Suppressor macrophage treated with lipopolysaccharide for 1 hour (primary cell): ENCODE data around the gene CLEC20A.

Experiments
- DNase-seq, 3 donors: peaks; one replicate each; pipeline ENCODE4 v3.0.0-alpha.2; 2020 to 2022

The CLEC20A gene

DNA sequence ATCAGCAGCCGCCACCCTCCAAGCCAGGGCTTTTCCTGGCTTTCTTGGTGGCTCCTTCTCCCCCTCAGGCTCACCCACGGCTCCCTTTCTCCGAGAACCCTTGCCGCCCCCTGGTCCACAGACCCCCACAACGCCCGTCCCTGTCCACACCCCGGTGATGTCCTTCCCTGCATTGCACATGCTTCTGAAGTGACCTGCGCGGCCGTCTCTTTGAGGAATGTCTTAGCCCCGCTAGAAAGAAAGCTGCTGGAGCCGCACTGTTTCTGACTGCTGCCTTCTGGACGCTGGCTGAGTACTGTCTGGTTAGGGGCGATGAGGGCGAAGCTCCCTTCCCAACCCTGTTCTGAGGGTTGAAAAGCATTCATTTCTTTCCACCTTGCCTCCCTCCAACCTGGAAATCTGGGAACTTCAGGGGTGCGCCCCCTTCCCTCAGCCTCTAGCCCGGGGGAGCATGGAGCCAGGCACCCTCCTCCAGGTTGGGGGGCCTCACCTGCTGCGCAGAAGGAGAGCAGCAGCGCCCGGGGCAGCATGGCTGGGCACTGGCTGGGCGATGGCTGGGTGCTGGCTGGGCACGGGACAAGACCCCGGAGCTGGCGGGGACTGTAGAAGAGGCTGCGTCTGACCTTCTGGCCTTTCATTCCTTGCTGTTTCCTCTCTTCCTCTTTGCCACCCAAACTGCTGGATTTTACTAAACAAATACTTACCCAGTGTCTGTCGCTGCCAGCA, at the start of gene CLEC20A:
TSS of gene CLEC20A (minus strand) at position 555 of the 726 bp plus-strand sequence. CDS start at position 530, 25 bp downstream.
- no peak for DNase-seq

DNA sequence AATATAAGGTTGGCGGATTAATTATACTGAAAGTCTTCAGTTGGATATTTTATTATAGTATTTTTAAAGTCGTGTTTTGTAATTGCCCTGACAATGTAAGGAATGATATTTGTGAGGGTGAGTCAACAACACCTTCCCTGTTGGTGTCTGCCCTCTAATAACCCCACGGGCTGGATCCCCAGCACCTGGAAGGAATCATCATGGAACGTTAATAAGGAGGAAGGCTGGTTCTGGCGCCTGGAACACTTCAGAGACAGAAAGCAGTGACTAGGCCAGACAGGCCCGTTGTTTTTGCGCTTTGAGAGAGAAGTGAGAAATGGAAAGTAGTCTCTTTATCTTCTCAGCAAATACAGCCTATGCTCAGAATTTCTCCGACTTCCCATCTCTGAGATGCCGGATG, 47.8 kb upstream of the CLEC20A start:
- DNase-seq = no peak

DNA sequence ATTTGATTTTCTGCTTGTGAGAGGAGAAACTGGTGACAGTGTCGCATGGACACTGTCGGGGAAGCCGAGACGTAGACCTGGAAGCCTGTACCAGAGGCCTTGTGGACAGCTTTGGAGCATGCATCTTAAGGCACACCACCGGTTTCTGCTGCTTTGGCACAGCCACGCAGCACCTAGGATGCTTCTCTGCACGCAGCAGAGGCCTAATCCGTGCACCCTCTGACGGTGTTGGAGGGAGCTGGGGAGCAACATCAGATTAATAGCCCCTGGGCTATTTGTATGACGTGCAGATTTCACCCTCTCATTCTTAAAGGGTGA, 46.5 kb upstream of the CLEC20A start:
- DNase-seq = no peak

DNA sequence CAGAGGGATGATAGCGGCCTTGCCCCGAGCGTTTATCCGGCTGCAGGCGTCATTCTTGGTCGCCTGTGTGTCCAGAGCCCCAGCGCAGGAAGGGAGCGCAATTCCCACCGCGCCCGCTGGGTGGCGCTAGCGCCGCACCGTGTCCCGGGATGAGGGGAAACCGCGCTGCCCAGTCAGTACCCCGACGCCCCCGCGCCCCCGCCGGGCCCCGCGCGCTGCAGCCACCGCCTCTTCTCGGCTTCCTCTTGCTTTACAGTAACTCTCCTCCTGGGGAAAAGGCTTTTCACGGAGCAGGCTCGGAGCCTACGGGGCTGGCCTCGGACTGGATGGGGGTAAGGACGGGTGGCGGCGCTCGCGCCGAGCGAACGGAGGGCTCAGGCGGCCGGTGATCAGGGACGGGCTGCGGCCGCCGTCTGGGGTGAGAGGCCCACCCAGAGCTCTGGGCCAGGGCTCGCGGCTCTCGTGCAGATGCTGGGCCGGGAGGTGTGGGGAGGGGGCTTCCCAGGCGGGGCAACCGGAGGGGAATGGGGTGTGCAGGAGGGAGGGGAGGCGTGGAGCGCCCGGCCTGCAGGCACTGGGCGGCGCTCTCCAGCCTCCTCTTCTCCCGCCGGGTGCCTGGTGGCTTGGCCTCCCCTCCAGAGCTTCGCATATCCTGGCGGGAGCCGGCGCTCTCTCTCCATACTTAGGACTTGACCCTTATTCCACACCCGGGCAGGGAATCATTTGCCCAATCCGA, 46.0 kb upstream of the CLEC20A start:
- peak; percentile 95 for DNase-seq

DNA sequence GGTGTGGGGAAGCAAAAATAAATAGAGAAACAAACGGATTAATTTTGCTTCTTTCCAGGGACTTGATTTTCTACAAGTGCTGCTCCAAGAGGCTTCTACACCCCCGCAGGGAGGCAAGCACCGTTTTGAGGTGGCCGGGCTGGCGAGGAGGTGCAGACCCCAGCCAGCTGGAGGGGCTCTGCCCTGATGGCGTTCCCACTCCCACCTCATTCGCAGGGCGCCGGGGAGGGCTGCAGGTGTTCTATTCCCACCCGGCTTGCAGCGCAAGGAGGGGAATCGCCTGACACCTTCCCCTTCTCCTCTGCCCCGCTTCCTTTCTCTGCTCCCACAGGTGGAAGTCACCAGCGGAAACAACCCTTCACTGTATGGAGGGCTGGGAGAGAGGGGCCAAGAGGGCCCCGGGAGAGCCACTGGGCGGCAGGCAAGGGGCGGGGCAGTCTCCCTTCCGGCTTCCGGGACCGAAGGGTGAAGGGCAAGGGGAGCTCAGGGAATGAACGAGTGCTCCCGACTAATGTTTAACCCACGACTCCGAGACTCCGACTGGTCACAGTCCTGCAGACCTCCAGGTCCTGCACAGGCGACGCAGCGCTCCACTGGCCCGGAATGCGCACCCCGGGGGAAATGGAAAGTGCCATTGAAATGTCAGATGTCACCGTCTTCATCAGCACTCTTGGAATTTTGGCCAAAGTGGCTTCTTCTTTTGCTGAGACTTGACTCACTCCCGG, 45.2 kb upstream of the CLEC20A start:
- DNase-seq = peak in 2 of 3 donors; percentile 46 to 65

DNA sequence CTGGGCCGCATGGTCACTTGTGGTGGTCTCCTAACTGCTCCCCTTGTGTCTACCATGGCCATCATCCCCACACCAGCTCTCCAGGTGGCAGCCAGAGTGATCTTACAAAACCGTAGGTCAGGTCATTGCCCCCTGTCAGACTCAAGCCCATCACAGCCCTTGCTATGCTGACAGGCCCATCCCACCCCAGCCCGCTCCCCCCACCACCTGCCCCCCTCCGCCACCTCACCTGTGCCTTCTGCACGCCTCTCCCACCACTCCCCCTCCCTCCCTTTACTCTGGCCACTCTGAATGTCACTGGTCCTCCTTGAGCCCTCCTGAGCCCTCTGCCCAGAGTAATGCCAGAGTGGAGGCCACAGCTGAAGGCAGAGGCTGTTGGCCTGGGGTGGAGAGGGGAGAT, 44.6 kb upstream of the CLEC20A start:
- DNase-seq = no peak

DNA sequence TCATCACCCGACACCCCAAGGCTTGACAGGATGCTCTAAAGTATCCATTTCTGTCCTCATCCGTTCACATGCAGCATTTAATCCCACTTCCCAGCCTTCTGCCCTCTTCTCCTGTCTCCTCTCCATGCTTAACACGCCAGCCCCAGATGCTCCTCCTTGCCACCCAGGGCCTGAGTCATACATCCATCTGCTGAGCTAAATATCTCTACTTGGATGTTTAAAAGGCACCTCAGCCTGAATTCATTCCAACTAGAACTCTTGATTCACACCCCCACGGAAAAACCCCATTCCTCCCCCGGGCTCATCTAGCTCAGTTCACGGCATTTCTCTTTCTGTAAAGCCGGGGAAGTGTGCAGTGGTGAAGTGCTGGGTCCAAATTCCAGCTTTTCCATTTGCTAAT, 43.9 kb upstream of the CLEC20A start:
- peak; percentile 34 to 70 (median 66) for DNase-seq

DNA sequence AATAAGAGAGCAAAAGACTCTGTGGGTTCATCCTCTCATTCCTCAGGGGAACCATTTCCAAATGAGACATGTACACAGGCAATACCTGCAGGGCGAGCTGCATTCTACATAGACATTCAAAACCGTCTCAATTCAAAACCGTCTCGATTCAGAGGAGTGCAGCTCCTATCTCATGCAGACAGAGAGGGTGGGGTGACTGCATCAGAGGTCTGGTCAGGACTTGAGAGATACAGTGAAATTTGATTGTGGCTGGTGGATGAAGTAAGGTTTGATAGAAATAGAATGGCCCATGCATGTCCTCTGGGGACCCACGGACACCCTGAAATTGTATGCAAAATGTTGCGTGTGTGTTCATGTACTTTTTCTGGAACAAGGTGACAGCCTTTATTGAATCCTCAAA, 43.4 kb upstream of the CLEC20A start:
- no peak for DNase-seq

DNA sequence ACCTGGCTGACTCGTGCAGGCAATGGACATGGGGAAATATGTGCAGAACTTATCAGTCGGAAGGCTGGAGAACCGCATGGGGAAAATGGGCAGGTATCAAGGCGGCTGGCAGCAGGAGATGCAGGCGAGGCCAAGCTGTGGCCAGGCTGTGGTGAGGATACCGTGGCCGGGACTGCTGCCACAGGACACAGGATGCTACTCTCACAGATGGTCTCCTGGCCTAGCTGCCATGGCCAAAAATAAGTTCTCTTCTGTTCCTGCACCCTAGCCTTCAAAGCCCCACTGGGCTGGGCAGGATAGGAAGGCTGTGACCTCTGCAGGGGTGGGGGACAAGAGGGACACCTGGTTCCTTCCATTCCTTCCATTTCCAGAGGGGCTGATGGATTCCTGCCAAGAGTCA, 42.5 kb upstream of the CLEC20A start:
- DNase-seq = no peak

DNA sequence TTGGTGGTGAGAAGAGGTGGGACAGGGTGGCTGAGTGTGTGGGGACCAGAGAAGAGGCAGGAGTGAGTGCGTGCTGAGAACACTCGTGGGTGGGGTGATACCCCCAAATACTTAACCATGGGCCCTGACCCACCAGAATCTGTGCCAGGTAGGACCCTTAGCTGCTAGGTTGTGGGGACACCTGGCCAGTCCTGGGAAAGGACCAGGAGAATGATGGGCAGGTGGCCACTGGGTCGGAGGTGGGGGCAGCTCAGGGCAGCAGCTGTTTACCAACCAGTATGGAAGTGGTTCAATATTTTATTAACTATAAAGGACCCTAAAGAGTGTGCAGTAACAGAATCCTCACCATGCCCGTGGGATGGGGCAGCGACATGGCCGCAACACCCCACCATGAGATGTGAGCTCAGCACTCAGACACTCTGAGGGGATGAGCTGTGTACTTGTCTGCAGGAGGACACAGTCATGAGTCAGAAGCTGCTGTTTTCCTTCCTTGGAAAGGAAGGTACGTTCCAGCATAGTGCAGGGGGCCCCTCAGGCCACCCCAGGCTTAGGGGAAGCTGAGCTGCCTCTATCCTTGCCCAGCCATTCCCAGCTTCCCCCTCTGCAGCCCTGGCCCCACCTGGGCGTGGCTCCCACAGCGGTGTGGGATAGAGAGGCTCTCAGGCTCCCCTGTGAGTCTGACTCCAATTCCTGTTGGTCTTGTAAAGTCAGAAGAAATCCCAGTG, 41.6 kb upstream of the CLEC20A start:
- no peak for DNase-seq

DNA sequence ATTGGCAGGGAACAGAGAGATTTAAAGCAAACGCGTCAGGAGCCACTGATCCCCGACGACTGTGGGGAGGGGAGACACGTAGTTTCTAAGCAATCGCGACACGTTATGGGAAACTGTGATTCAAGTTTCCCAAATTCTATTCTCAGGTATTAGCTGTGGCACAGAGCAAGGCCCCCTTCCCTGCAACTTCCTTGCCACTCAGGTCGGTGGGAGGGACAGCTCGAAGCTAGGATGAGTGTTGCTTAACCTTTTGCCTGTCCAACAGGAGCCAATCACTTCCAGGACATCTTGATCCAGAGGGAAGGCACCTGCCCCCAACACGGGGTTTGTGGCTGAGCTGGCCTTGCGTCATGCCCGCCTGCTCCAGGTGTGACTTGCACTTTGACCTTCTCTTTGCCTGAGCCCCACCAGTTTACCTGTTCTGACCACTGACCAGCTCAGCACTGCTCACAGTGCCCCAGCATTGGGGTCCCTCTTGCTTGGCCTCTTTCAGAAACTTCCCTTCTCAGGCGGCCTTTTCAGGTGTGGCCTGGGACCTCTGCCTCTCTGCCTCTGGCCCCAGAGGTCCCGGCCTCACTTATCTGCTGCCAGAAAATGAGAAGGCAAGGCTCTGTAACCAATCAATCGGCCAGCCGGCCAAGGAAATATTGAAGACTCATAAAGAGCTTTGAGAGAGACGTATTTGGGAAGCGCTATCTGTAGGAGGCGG, 40.8 kb upstream of the CLEC20A start:
- DNase-seq = no peak

DNA sequence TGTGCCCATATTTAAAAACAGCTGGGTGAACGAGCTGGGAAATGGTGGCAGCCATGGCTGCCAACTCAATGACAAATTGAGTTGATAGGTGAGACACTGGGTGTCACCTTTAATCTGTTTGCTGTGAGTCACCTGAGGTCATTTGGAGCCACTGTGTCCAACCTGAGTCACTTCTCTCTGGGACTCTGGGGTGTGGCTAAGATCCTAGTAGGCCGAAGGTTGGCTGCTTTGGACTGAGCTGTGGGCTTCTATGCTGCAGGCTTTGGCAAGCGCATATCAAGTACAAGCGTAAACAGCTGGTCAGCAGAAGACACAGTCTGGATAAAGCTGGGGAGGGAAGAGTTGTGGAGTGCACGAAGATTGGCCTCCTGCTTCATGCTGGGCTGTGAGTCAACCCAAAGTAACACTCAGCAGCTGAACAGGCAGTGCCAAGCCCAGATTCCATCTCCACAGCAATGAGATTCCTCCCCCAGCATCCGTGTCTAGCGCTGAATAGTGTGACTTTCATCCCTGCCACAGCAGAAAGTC, 40.1 kb upstream of the CLEC20A start:
- no peak for DNase-seq

DNA sequence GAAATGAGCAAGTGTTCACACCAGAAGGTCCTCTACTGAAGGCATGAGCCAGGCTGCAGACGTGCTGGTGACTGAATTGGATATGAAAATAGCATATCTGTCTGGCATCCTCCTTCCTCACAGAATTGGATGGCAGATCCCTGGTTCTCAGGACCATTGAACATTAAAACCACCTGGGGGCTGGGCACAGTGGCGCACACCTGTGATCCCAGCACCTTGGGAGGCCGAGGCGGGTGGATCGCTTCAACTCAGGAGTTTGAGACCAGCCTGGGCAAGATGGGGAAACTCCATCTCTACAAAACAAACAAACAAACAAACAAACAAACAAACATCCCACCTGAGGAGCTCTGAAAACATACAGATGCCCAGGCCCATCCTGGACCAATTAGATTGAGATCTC, 39.6 kb upstream of the CLEC20A start:
- DNase-seq = no peak

DNA sequence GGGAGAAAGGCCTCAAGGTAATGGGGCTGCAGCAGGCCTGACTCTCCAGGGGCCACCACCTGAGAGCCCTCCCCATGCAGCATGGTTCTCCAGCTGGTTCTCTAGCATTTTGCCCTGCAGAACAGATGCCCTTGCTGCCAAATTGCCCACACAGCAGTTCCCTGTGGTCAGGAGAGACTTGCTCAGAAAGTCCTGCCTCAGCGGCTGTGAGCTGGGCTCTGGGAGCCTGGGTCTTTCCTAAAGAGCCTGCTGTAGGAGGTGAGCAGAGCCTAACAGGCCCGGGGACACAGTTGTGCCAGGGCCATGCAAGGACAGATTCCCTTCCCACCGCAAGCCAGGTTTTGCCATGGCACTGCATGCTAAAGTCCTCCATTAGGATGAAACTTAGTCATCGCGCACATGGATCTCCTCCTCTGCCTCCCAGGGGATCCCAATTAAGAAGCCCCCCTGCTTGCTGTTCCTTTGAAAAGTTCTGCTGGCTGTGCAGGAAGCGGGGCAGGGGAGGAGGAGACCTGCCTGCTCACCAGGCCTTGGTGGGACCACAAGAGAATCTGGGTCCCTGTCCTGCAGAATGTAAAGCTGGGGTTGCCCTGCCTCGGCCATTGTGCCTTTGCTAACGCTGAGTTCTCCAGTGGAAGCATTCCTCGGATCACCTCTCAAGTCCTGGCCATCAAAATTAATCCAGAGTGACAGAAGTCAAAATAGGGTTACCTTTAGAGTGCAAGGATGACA, 37.5 kb upstream of the CLEC20A start:
- DNase-seq = no peak

DNA sequence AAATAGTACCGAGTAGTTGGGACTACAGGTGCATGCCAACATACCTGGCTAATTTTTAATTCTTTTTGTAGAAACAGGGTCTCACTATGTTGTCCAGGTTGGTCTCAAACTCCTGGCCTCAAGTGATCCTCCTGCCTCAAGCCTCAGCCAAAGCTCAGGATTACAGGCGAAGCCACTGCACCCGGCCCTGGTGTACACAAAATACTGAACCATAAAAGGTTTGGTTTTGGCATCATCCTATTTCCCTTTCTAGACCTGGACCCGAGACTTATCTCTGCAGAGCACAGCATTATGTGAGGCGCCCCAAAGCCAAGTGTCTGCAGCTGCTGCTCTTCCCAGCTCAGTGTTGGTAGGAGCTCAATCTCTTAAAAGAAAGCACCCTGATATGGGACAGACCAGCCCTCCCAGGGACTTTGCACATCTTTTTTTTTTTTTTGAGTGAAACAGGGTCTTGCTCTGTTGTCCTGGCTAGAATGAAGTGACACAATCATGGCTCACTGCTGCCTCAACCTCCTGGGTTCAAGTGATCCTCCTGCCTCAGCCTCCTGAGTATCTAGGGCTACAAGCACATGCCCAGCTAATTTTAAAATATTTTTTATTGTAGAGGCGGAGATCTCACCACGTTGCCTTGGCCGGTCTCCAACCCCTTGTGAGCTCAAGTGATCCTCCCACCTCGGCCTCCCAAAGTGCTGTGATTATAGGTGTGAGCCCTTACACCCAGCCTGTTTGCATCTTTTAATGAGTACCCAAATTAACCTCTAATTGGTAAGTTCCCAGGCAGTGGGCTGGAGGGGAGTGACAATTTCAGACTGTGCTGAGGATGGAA, 36.6 kb upstream of the CLEC20A start:
- DNase-seq = no peak

DNA sequence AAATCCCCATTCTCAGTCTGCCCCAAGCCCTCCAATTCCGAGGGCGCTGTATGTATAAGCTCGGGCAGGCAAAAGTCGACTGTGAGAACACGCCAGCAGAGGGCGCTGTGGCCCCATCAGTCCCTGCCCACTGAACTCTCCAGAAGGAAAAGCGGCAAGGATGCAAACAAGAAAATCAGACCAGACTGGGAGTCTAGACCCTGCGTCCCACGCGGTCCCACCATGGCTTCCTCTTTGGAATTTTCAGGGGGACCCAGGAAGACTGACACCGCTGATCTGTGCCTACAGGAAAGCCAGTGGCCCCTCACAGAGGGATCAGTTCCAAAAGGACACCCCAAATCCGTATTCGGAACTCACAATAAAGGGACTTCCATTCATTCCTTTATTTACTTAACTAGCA, 35.6 kb upstream of the CLEC20A start:
- DNase-seq = peak; percentile 81 to 90 (median 89)

DNA sequence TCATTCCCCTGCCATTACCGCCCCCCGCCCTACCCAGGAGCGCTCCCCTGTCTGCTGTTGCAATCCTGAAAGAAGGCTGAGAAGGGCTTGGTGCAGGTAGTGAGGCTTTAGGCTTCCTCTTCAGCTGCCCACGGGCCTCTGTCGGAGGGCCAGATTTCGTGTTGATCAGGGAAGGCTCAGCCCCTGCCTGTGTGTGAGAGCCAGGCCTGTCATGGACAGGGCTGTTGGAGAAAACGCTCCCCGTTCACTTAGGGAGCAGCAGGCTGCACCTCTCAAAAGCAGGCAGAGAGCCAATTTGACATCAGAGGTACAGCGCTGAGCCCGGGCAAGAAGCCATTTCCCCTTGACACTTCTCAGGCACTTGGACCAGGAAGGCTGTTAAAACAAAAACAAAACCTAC, 35.1 kb upstream of the CLEC20A start:
- no peak for DNase-seq

DNA sequence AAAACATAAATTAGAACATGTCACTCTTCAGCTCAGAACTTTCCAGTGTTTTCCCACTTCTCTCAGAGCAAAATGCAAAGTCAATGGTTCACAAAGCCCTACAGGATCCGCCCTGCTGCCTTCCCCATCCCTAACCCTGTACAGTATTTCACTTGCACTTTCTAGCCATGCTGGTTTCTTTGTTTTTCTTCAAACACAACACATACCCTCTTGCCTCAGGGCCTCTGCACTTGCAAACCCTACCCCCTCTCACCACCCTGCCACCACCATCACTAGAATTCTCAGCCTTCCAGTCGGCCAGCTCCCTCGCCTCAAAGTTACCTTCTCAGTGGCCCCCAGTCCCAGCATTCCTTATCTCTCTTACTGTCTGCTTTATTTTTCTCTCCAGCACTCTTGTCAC, 33.7 kb upstream of the CLEC20A start:
- DNase-seq = no peak

DNA sequence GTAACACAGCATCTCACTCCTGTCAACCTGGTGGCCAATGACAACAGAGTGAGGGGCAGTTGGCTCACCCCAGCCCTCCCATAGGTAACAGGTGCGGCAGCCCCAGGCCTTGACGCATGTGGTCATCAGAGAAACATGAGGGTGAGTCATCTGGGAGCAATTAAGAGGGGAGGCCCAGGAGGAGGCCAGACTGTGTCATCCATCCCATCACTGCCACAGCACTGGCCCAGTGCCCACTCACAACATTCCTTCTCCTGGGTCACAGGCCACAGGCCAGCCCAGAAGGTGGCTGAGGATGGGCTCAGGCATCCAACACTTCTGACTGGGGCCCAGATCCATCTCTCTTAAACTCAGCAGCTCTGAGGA, 33.3 kb upstream of the CLEC20A start:
- no peak for DNase-seq

DNA sequence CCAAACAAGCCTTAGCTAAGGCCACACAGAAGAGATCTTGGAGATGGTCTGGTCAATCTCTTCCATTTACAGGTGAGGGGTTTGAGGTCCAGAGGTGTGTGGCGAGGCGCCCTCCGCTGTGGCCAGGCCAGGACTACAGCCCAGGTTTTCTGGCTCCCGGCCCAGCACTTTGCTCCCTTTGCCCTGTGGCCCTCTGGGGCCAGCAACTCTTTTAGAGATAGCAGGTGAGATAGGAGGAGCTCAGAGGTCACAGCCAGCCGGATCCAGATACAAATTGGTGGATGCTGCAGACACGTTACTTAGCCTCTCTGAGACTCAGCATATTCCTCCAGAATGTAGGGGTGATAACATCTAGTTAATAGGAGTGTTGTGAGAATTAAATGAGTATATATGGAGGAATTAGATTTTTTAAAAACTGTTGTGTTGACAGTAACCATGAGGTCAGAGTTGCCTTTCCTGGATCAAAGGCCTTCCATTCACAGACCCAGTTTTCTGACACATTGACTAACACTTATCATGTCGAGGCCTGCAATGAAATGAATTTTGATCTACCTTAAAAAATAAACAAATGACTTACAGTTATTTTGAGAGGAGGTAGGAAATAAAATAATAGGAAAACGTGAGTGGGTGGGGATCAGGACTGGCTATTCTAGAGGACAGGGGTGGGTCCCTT, 32.7 kb upstream of the CLEC20A start:
- DNase-seq = no peak
